Smooth muscle cell of trachea (primary cell): ENCODE results near the gene GABRA5. TPM values are rescaled to one million over a fixed set of nuclear protein-coding genes. Genes with fewer than 3 reads are reported as not detected.

ENCODE experiments used
- total RNA-seq: library from RNA; depleted of rRNA; stranded (reverse); fragments of >200 nt; gene quantifications from 2 replicates; pipeline ENCODE4 v1.2.1, GENCODE V29; 2014

GABRA5 gene
- total RNA-seq = not detected in 2 replicates

GRCh38 chr15:26866298-26867199 is at the start of gene GABRA5:
GABRA5 (plus strand) TSS chr15:26867062; CDS start chr15:26869249, 2,187 bp downstream.

DNA sequence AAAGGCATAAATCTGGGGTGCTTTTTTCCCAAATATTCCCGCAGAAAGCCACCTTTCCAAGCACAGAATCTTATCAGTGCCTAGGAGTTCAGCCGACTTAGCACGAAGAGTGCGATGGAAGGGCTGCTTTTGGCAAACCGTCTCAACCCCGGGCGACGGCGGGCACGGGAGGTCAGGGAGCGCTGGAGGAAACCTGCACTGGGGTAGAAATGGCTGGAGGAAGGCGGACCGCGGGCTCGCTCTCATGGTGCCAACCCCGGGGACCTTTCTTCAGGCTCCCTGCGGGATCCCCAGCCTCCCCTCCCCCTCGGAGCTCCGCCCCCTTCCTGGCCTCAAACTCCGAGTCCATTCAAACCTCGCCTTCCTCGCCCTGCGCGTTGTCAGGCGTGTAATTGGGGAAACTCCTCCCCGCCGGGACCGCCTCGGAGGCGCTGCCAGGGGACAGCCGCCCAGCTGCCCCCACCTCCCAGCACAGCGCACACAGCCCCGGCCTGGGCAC is 103.9 kb downstream of the GABRA5 start, which contains the start of gene GABRG3:
Gene GABRG3, plus strand, starts transcription at position 470 of the 499 bp plus-strand sequence.

Other genes starting within 250 kb of the GABRA5 start
- gene GABRB3, start 94.0 kb upstream of the GABRA5 start, total RNA-seq = 1.8 and 3.3 TPM in 2 replicates
- gene GABRG3, start 104.1 kb downstream of the GABRA5 start, total RNA-seq = not detected in 2 replicates